Endothelial cell of hepatic sinusoid (primary cell): ENCODE measurements around the gene MON2.
"Not testable (repeated sequence)": the region's sequence is repeated elsewhere in the genome, so short reads cannot be mapped to it uniquely, and the experiment has no call there.

Experiments
- in situ Hi-C: cut with HindIII; loops from 2 replicates; pipeline ENCODE4 v1.10.0; 2017; ENCODE audit warnings: low sequenced_read_pairs

Gene MON2

GRCh38 chr12:62466594-62467491 is at the start of gene MON2:
Gene MON2, plus strand, starts transcription at chr12:62466826. Its CDS starts 382 bp downstream, at chr12:62467208.
- in situ Hi-C loops, result no loop called here

GRCh38 chr12:62426089-62426488 is 40.5 kb upstream of the MON2 start:
- in situ Hi-C loops, result loop anchor here (25.0 kb wide), 1 partner anchor 636 kb away; no protein-coding TSS in a partner anchor

GRCh38 chr12:62429457-62429856 is 37.2 kb upstream of the MON2 start:
- in situ Hi-C loops, result loop anchor here (25.0 kb wide), 1 partner anchor 633 kb away; no protein-coding TSS in a partner anchor

GRCh38 chr12:62434494-62435302 is 31.9 kb upstream of the MON2 start:
- in situ Hi-C loops, result loop anchor here (5.0 to 25.0 kb wide), 2 partner anchors 363 to 628 kb away; no protein-coding TSS in a partner anchor

GRCh38 chr12:62435303-62436163 is 31.1 kb upstream of the MON2 start:
- in situ Hi-C loops, result loop anchor here (5.0 to 25.0 kb wide), 2 partner anchors 362 to 627 kb away; no protein-coding TSS in a partner anchor

GRCh38 chr12:62436164-62436503 is 30.5 kb upstream of the MON2 start:
- in situ Hi-C loops, result loop anchor here (5.0 to 25.0 kb wide), 2 partner anchors 361 to 626 kb away; no protein-coding TSS in a partner anchor

- in situ Hi-C loops, result loop anchor here (5.0 to 25.0 kb wide), 2 partner anchors 359 to 624 kb away; no protein-coding TSS in a partner anchor
These were observed 28.4 kb upstream of the MON2 start for GRCh38 chr12:62438098-62438692.

GRCh38 chr12:62446754-62447452 is 19.7 kb upstream of the MON2 start:
- in situ Hi-C loops, result loop anchor here (25.0 kb wide), 1 partner anchor 615 kb away; no protein-coding TSS in a partner anchor

- in situ Hi-C loops, result loop anchor here (25.0 kb wide), 1 partner anchor 614 kb away; no protein-coding TSS in a partner anchor
These were observed 18.2 kb upstream of the MON2 start for GRCh38 chr12:62448436-62448835.

- in situ Hi-C loops, result not testable (repeated sequence)
These were observed 11.2 kb upstream of the MON2 start for GRCh38 chr12:62455429-62455828.

GRCh38 chr12:62458626-62459025 is 8.0 kb upstream of the MON2 start:
- in situ Hi-C loops, result no loop called here

- in situ Hi-C loops, result no loop called here
These were observed 6.7 kb upstream of the MON2 start for GRCh38 chr12:62459976-62460375.

- in situ Hi-C loops, result not testable (repeated sequence)
These were observed 5.3 kb upstream of the MON2 start for GRCh38 chr12:62461171-62461837.

GRCh38 chr12:62463252-62463651 is 3.4 kb upstream of the MON2 start:
- in situ Hi-C loops, result not testable (repeated sequence)

GRCh38 chr12:62466018-62466593 is 520 bp upstream of the MON2 start:
- in situ Hi-C loops, result no loop called here

GRCh38 chr12:62468397-62468796 is 1.8 kb downstream of the MON2 start:
- in situ Hi-C loops, result no loop called here

- in situ Hi-C loops, result no loop called here
These were observed 2.3 kb downstream of the MON2 start for GRCh38 chr12:62468935-62469334.

GRCh38 chr12:62469704-62470103 is 3.1 kb downstream of the MON2 start:
- in situ Hi-C loops, result no loop called here
